HG03108 (cell line): ENCODE data around the gene MBOAT2.
"Not testable (repeated sequence)": the region's sequence is repeated elsewhere in the genome, so short reads cannot be mapped to it uniquely, and the experiment has no call there.

Experiments
- ATAC-seq: cut with Tn5 transposase; IDR thresholded peaks from one replicate; pipeline ENCODE4 v1.9.1; 2021; ENCODE audit warnings: moderate library complexity; ENCODE audit not compliant: unreplicated experiment

The MBOAT2 gene

DNA sequence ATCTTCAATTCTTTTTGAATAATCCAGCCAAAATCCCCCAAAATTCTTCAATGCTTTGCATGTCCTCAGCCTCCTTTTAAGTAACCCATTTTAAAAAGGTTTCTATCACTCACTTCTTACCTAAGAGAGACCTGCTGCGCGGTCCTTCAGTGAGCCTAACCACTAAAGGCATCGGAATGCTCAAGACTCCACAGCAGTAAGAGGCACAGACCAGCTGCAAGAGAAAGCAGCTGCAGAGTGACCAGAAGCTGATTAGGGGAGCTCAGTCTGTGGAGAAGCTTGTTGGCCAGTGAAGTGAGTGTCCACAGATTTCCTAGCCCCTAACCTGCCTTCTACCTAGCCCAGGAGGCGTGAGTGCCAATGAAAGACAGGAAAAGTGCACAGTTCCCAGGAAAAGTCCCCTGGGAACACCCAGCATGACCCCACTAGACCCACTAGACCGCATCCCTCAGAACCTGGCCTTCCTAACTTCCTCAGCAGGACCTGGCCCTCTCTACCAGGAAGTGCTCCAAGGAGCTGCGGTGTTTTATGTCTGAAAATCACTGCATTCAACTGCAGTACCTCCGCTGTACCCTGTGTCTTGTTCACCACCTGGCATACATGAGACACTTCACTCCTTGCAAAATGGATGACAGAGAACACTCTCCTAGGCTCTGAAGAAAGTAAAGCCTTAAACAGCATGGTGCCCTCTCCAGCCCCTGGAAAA lies 10.1 kb downstream of the MBOAT2 start:
- ATAC-seq, result no peak

DNA sequence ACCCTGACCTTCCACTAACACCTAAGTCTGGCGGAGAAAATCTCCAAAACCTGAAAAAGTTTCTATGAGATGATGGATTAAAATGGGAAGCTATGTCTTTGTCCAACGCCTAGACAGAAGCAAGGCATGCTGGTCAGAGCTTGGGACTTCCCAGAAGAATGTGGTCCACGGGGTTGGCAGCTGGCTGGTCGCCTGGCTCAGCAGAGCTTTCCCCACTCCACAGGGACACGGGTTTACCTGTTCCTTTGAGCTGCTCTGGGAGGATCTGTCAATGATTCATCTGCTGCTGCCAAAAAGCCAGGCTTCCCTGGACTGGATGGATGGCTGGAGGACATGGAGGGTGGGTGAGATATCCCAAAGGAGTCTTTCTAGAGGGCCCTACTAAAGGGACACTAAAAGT lies 10.8 kb downstream of the MBOAT2 start:
- no peak for ATAC-seq

DNA sequence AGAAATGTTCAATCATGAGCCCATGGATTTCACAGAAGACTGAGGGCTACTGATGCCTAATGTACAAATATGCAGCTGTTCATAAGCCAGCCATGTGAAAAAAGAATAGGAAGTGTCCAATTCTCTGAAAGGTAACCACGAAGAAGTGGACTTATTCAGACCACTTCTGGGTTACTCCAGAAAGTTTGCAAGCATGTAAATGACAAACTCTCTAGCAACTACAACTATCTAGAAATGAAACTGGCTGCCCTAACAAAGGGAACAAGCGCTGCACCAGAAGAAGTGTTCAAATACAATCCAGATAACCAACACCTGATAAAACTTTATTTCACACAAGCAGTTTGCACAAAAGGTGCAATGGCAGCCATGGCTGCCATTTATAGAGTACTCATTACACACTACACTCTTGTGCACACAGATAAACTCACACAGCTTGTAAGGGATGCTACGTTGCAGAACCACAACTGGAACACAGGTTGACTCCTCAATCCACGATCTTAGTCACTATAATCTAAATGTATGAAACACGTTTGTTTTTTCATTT lies 13.9 kb downstream of the MBOAT2 start:
- no peak for ATAC-seq

DNA sequence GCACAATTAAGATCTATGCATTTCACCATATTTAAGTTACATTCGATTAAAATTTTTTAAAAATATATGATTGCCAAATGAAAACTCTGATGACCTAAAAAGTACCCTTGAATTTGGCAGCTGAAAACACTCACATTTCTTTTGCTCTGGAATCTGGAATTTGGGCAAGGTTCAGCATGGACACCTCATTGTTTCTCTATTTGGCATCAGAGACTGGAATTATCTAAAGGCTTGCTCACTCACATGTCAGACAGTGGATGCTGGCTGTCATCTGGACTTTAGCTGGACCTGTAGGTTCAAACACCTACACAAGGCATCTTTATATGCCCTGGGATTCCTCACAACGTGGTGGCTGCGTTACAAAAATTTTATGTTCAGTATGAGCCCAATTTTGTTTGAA lies 16.1 kb downstream of the MBOAT2 start:
- ATAC-seq, result no peak

DNA sequence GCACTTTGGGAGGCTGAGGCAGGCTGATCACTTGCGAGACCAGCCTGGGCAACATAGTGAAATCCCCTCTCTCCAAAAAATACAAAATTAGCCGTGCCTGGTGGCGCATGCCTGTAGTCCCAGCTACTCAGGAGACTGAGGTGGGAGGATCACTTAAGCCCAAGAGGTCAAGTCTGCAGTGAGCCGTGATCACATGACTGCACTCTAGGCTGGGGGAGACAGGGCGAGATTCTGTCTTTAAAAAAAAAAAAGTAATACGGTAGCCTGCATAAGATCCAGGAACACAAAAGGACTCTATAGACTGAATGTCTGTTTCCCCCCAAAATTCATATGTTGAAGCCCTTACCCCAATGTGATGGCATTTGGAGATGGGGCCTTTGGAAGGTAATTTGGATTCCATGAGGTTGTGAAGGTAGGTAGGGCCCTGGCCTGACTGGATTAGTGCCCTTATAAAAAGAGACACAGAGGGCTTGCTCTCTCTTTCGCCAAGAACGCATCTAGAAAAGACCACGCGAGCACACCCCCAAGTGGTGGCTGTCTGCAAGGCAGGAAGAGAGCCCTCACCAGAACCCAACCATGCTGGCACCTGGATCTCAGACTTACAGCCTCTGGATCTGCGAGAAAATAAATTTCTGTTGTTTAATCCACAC lies 17.0 kb downstream of the MBOAT2 start:
- no peak for ATAC-seq

DNA sequence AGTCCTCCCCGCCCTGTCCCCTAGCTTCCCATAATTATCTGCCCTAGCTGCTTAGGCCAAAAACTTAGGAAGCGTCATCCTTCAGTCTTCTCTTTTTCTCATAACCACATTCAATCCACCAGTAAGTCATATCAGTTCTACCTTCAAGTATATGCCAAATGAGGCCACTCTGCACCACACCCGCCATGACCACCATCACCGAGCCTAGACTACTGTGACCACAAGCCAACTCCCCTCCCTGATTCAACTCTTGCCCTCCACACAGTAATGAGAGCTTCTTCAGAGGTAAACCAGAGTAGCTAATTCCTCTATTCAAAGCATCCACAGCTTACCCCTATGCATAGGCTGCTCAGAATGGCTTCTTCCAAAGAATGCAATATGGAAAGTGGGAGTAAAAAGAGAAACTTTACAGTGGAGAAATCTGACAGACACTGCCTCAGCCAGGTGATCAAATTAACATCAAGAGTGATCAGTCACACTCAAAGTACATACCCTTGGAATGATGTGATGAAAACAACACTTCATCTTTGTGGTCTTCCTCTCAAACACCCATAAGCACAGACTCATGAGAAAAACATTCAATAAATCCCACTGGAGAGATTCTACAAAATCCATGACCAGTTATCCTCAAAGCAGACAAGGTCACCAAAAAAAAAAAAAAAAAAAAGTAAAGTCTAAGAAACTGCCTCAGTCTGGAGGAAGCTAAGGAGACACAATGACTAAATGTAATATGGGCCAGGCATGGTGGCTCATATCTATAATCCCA lies 17.7 kb downstream of the MBOAT2 start:
- ATAC-seq, result no peak

DNA sequence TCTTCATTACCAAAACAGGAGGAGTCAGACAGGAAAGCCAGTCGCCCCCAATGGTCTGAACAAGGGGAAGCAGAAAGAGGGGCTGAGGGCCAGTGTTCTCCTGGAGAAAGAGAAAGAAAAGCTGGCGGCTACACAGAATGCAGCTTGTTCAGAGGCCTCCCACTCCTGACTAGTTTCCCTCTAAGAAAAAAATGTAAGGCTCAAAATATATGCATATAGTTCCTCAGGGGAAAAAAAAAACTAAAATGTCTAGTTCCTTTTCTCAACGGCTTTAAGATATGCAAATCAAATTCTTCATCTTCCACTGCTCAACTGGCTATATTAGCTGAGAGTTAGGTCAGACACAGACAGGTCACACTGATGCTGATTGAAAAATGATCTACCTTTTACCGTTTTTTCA lies 18.6 kb downstream of the MBOAT2 start:
- ATAC-seq, result no peak

DNA sequence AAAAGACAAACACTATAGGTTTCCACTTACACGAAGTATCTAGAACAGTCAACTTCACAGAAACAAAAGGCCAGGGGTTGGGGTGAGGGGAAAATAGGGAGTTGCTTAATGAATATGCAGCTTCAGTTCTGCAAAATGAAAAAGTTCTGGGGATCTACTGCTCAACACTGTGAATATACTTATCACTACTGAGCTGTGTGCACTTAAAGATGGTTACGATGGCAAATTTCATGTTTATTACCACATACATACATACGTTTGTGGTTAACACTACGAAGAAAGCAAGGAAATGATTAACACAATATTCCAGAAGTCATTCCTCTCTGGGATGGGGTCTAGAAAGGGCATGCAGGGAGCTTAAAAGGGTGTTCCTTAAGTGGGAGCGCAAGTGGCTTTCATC lies 19.3 kb downstream of the MBOAT2 start:
- no peak for ATAC-seq

DNA sequence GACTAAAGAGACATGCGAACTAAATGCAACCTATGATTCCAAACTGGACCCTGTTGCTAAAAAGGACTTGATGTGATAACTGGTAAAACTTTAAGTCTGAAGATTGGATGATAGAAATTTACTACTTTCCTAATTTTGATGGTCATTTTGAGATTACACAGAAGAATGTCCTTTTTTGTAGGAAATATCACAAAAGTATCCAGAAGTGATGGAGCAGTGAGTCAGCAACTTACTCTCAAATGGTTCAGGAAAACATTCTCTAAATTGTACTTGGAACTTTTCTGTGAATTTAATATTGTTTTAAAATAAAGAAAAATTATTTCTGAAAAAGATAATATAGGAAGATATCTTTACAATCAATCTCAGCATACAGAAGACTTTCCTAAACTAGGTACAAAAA lies 19.9 kb downstream of the MBOAT2 start:
- ATAC-seq, result no peak

DNA sequence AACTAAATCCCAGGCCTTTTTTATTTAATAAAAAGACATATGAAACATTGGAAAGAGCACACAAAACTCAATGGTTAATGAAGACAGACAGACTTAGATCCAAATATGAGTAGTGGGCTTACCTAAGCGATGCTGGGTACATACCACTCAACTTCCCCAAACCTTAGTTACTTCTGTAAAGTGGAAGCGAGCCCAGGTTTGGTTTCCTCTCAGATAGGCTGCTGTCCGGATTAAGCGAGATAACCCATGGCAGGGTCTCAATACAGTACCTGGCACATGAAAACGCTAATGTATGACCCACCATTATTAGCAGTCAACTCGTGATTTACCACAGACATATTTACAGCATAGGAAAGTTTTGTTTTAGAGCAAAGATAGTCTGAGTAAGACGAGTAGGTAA lies 21.6 kb downstream of the MBOAT2 start:
- no peak for ATAC-seq

DNA sequence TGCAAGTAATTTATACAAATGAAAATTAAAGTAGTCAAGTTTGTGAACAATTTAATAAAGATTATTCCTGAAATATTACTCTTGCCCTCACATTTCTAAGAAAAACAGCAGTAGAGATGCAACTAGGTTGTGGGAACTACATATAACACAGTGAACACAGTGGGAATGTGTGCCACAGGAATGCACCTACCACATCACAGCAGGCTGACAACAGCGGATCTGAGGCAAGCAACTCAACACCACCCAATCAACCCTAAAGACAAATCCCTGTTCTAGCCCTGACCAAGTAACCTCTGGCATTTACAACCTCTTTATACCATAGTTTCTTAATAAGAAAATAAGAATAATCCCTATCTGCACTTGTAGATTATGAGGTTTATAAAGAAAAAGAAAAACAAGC lies 23.4 kb downstream of the MBOAT2 start:
- ATAC-seq, result no peak

DNA sequence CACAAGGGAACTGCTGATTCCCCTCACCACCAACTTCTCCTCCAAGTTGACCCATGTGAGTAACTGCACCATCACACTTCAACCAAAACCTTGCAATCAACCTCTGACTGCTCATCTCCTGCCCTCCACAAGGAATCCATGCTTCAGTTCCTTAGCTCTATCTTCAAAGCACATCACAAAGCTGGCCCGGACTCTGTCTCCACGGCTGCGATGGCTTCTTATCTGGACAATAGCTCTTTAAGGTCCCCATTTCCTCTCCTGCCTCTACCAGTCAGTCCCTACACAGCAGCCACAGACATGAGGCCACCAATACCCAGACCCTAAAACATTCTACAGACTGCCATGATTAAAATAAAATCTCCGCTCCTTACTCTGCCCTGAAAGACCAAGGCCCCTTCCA lies 25.7 kb downstream of the MBOAT2 start:
- no peak for ATAC-seq

DNA sequence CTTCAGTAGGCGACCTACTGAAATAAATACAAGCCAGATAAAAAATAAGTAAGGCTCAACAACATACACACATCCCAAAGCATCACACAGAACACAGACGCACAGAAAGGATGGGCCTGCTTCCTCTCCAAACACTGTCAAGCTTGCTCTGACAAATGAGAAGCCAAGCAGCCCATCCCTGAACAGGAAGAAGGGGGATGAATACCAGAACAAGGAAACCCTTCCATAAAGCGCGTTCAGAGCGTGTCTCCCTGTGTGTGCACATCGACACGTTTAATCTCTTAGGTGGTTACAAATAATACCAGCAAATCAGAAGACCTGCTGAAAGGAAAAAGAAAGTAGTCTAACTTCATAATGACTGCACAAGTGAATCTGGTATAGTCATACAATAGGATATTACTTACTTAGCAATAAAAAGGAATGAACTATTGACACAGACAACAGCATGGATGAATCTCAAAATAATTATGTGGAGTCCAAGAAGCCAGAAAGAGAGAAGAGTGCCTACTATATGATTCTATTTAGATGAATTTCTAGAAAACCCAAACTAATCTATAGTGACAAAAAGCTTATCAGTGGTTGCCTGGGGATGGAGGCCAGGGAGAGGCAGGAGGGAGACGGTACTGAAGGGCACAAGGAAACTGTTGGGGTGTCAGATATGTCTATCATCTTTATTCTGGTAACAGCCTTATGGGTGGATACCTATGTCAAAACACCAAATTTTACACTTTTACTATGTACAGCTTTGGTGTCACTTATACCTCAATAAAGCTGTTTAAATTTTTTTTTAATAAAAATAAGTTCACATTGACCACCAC lies 26.8 kb downstream of the MBOAT2 start:
- no peak for ATAC-seq

DNA sequence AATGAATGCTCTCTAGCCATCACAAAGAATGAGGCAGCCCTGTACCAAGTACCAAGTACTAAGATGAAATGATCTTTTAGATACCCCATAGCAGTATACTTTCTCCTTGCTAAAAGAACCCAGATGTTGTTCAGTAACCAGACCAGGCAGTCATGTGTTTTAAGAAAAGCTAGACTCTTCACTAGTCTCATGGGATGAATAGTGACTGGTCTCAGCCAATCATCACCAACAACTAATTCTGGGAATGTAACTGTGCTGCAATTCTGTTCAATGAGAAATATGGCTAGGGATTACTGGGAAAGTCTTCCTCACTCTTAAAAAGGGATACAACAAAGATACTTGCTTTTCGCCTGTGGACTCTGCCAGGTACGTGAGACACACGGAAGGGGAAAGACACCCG lies 29.5 kb downstream of the MBOAT2 start:
- ATAC-seq, result no peak

DNA sequence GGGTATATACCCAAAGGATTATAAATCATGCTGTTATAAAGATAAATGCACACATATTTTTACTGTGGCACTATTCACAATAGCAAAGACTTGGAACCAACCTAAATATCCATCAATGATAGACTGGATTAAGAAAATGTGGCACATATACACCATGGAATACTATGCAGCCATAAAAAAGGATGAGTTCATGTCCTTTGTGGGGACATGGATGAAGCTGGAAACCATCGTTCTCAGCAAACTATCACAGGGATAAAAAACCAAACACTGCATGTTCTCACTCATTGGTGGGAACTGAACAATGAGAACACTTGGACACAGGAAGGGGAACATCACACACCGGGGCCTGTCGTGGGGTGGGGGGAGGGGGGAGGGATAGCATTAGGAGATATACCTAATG lies 30.5 kb downstream of the MBOAT2 start:
- not testable (repeated sequence) for ATAC-seq

DNA sequence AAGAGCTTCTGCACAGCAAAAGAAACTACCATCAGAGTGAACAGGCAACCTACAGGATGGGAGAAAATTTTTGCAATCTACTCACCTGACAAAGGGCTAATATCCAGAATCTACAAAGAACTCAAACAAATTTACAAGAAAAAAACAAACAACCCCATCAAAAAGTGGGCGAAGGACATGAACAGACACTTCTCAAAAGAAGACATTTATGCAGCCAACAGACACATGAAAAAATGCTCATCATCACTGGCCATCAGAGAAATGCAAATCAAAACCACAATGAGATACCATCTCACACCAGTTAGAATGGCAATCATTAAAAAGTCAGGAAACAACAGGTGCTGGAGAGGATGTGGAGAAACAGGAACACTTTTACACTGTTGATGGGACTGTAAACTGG lies 30.9 kb downstream of the MBOAT2 start:
- ATAC-seq, result not testable (repeated sequence)

DNA sequence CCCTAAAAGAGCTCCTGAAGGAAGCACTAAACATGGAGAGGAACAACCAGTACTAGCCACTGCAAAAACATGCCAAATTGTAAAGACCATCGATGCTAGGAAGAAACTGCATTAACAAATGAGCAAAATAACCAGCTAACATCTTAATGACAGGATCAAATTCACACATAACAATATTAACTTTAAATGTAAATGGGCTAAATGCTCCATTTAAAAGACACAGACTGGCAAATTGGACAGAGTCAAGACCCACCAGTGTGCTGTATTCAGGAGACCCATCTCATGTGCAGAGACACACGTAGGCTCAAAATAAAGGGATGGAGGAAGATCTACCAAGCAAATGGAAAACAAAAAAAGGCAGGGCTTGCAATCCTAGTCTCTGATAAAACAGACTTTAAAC lies 34.1 kb downstream of the MBOAT2 start:
- ATAC-seq, result not testable (repeated sequence)

DNA sequence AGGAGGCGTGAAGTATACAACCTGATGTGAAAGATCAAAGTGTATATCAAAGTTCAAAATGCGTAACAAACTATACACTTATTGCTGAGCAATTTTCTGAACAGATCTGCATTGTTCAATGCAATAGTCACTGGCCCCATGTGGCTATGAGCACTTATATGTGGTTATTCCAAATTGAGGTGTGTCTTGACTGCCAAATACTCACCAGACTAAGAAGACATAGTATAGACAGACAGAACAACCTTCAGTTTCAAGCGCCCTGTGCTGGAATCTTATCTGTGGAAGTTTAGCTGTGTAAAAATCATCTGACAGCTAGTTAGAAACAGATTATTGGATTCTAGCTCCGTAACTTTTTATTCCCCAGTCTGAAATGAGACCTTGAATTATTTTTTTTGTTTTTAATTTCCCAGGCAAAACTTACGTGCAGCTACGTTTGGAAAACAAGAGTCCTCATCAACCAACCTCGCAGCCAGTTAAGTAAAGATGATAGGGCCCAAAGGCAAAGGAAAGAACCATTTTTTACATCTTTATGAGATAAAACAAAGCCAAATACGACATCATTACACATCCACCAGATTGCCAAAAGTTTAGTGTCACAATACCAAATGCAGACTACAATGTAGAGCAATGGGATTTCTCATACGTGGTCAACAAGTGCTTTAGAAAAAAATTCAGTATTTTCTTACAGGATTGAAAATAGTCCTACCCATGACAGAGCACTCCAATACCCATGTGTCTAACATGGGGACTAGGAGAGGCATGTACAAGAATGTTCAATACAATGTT lies 37.2 kb downstream of the MBOAT2 start:
- no peak for ATAC-seq

DNA sequence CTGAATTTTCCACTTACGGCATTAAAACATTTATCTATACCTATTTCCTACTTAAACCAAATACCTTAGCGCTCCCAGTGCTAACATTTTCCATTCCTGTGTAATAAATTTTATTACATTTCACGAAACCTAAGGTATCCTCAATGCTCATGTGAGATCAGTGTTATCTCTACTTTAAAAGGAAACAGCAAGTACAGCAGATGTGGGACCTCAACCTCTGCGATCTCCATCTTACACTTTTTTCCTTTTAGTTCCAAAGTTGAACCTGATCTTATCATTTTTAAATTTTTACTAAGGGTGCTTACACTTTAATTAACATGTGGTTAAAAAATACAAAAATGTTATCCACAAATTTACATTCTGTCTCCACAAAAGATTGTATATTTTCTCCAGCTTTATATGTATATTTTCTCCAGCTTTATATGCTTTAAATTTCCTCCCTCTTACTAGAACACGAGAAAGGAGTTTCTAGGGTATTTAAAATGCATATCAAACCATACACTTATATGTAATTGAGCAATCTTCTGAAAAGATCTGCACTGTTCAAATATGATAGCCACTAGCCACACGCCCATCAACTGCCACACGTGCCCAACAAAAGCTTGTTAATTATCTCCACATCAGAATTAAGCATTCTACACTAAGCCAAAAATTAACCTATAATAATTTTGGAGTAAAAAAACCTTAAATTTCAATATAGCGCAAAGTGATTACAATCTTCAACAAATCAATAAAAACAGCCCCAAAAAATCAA lies 38.1 kb downstream of the MBOAT2 start:
- ATAC-seq, result no peak

DNA sequence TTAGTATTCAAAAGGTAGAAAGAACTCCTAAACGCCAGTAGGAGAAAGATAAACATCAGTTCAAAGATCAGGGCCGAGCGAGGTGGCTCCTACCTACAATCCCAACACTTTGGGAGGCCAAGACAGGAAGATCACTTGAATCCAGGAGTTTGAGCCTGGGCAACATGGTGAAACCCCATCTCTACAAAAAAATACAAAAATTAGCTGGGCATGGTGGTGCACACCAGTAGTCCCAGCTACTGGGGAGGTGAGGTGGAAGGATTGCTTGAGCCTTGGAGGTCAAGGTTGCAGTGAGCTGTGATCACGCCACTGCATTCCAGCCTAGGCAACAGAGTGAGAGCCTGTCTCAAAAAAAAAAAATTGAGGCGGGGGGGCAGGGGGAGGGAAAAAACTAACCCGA lies 40.6 kb downstream of the MBOAT2 start:
- ATAC-seq, result no peak
